ENCODE data around the gene COL15A1. TPM values are rescaled to one million over a fixed set of nuclear protein-coding genes. Genes with fewer than 3 reads are reported as not detected.

COL15A1 gene
- total RNA-seq, 1 experiment from 2014 or later, result 0.10 TPM

DNA sequence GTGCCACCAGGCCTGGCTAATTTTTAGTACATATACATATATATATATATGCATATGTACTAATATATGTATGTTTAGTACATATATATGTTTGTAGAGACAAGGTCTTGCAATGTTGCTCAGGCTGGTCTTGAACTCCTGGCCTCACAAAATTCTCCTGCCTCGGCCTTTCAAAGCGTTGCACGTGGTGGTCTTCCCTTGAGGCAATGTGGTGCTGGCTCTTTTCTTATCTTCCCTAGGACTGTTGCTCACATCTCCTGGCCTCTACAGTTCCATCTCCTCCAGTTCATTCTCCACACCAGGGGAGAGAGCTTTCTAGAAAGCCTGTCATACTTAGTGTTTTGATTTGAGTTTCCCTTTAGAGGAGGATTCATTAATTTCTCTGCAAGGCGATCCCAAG is 132.3 kb downstream of the COL15A1 start:
- ATAC-seq (no peak), DNase-seq (ENCODE audit: low read depth, low spot score) (no peak)
- H3K4me1 ChIP-seq (ENCODE audit: control insufficient read depth, insufficient read depth, low read length), result no peaks in the 10 kb centered on the region
- no peak overlapping the region for H3K4me3 ChIP-seq (ENCODE audit: low read depth in 2 of 2, low read length in 2 of 2)
- intact Hi-C loops (cut with micrococcal nuclease; ENCODE audit: unreplicated experiment) (no loop called here), in situ Hi-C loops (cut with HindIII; ENCODE audit: low pct_unique_long_range_greater_than_20kb, low sequenced_read_pairs) (no loop called here)
- ChIA-PET CTCF (no interaction called here), POLR2A (no interaction called here)
- H3K36me3 ChIP-seq (ENCODE audit: control insufficient read depth, insufficient read depth, low read length), result no peaks in the 10 kb centered on the region
- no peaks in the 10 kb centered on the region for H3K27me3 ChIP-seq (ENCODE audit: control insufficient read depth, insufficient read depth, low read length)
- no TSS peak for BruUV-seq (replicated peaks)
- no peak overlapping the region for H3K27ac ChIP-seq (ENCODE audit: low read length)
- no peak for TF ChIP-seq POLR2AphosphoS5 (IDR thresholded peaks at IDR 0.05; ENCODE audit: low read depth, low read length)
- TF ChIP-seq, protein P1, sequence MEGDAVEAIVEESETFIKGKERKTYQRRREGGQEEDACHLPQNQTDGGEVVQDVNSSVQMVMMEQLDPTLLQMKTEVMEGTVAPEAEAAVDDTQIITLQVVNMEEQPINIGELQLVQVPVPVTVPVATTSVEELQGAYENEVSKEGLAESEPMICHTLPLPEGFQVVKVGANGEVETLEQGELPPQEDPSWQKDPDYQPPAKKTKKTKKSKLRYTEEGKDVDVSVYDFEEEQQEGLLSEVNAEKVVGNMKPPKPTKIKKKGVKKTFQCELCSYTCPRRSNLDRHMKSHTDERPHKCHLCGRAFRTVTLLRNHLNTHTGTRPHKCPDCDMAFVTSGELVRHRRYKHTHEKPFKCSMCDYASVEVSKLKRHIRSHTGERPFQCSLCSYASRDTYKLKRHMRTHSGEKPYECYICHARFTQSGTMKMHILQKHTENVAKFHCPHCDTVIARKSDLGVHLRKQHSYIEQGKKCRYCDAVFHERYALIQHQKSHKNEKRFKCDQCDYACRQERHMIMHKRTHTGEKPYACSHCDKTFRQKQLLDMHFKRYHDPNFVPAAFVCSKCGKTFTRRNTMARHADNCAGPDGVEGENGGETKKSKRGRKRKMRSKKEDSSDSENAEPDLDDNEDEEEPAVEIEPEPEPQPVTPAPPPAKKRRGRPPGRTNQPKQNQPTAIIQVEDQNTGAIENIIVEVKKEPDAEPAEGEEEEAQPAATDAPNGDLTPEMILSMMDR (IDR thresholded peaks at IDR 0.05), result no peak
- no peak for TF ChIP-seq SIN3A (IDR thresholded peaks at IDR 0.05; ENCODE audit: borderline replicate concordance, insufficient read depth, low read depth, low read length)
- no peak for TF ChIP-seq TCF7L2 (IDR thresholded peaks at IDR 0.05; ENCODE audit: low read depth, low read length)
- no peak for TF ChIP-seq REST (IDR thresholded peaks at IDR 0.05; ENCODE audit: insufficient read depth in 1 of 2, low read depth in 2 of 2, low read length in 1 of 2)
- no peaks in the 10 kb centered on the region for H3K9me3 ChIP-seq (ENCODE audit: control insufficient read depth, insufficient read depth, low read depth, low read length)

GRCh38 chr9:99076483-99077171 is 132.9 kb downstream of the COL15A1 start:
- no peak for ATAC-seq
- ChIA-PET CTCF (no interaction called here), POLR2A (no interaction called here)
- H3K4me1 ChIP-seq (ENCODE audit: control insufficient read depth, insufficient read depth, low read length), result no peaks in the 10 kb centered on the region
- no peaks in the 10 kb centered on the region for H3K27me3 ChIP-seq (ENCODE audit: control insufficient read depth, insufficient read depth, low read length)
- no peak overlapping the region for H3K4me3 ChIP-seq (ENCODE audit: low read depth in 2 of 2, low read length in 2 of 2)
- intact Hi-C loops (cut with micrococcal nuclease; ENCODE audit: unreplicated experiment), result no loop called here
- H3K9me3 ChIP-seq (ENCODE audit: control insufficient read depth, insufficient read depth, low read depth, low read length), result no peaks in the 10 kb centered on the region
- TF ChIP-seq, protein P1 (IDR thresholded peaks at IDR 0.05), result no peak
- TF ChIP-seq REST (IDR thresholded peaks at IDR 0.05; ENCODE audit: insufficient read depth in 1 of 2, low read depth in 2 of 2, low read length in 1 of 2), result no peak
- TF ChIP-seq TCF7L2 (IDR thresholded peaks at IDR 0.05; ENCODE audit: low read depth, low read length), result no peak
- TF ChIP-seq SIN3A (IDR thresholded peaks at IDR 0.05; ENCODE audit: borderline replicate concordance, insufficient read depth, low read depth, low read length), result no peak
- no peak for TF ChIP-seq POLR2AphosphoS5 (IDR thresholded peaks at IDR 0.05; ENCODE audit: low read depth, low read length)
- H3K36me3 ChIP-seq (ENCODE audit: control insufficient read depth, insufficient read depth, low read length), result no peaks in the 10 kb centered on the region
- in situ Hi-C loops (cut with HindIII; ENCODE audit: low pct_unique_long_range_greater_than_20kb, low sequenced_read_pairs), result no loop called here
- no TSS peak for BruUV-seq (replicated peaks)
- DNase-seq (ENCODE audit: low read depth, low spot score), result no peak
- no peak overlapping the region for H3K27ac ChIP-seq (ENCODE audit: low read length)

All from Panc1 (cell line).